ENCODE results near the gene SEMA6D. TPM values are rescaled to one million over a fixed set of nuclear protein-coding genes. Genes with fewer than 3 reads are reported as not detected.
A peak's percentile ranks its signal among the peaks of the same experiment; 100 is the strongest.
"Not testable (repeated sequence)": the region's sequence is repeated elsewhere in the genome, so short reads cannot be mapped to it uniquely, and the experiment has no call there.

The SEMA6D gene
- total RNA-seq, 1 donor from 2014 or later, result 13.9 TPM

- DNase-seq, result no peak
Measured at GRCh38 chr15:47716516-47716915, 789 bp upstream of the SEMA6D start.

GRCh38 chr15:47718497-47719437, 1.5 kb downstream of the SEMA6D start:
- peak; percentile 48 for DNase-seq

GRCh38 chr15:47719730-47720129, 2.4 kb downstream of the SEMA6D start:
- DNase-seq, result no peak

DNA sequence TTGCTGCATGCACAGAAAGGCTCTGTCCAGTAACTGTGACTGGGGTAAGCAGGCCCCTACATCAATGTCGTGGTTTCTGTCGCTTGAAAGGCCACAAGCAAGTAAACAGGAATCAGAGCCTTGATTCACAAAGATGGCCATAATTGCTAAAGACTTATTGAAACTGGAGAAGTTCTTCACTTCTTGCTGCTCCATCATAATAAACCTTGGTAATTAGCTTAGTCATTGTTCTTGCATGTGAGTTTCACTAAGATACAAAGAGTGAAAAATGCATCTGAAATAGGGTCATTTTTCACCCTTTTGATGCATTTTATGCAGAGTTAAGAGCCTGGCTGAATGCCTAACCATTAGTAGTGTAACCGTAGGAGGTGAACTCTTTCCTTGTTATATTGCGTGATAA, 3.2 kb downstream of the SEMA6D start:
- no peak for DNase-seq

GRCh38 chr15:47721676-47722075, 4.4 kb downstream of the SEMA6D start:
- no peak for DNase-seq

DNA sequence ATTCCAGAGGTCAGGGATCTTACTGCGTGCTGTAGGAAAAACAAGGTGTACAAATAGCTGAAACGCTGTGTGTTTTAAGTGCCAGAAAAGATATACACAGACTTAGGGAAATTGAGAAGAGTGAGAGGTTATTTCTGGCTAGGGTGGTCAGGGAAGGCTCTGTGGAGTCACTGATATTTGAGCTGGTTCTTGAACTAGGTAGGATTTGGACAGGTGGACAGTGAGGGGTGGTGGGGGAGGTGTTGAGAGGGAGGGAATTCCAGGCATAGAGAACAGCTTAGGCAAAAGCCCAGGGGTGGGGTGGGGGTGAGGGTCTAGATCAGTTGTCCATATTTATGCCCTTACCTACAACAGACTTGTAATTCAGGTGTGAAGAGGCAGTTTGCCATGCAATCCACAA, 7.0 kb downstream of the SEMA6D start:
- no peak for DNase-seq

DNA sequence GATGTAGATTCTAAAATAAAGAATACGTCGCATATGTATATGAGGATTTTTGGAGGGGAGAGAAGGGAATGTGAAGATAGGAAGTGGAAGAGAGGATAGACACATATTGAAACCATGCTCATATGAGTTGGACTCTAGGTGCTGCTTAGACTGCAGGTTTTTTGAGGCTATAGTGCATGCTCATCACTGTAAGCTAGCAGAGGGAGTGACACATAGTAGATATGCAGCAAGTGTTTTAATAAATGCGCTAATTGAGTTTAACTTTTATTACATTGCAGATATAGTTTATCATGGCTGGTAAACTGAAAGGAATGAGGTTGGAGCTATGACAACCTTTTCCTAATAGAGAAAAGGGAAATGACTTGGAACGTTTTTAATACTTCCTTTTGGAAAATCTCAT, 7.7 kb downstream of the SEMA6D start:
- DNase-seq, result no peak

DNA sequence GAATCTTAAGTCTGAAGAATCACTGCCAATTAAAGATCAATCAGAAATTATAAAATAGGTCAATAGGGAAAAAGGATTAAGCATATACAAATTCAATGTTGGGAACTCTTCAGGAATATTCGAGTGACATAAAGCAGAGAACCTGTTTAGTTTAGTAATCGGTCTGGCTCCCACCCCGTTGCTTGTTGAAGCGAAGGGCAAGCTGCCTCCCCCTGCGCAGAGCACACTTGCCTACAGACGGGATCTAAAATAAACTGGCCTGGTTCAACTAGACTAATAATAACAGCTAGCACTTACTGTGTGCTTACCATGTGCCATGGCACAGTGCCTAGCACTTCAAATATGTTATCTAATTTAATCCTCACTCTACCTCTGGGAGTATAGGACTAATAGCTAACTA, 8.6 kb downstream of the SEMA6D start:
- DNase-seq, result no peak

DNA sequence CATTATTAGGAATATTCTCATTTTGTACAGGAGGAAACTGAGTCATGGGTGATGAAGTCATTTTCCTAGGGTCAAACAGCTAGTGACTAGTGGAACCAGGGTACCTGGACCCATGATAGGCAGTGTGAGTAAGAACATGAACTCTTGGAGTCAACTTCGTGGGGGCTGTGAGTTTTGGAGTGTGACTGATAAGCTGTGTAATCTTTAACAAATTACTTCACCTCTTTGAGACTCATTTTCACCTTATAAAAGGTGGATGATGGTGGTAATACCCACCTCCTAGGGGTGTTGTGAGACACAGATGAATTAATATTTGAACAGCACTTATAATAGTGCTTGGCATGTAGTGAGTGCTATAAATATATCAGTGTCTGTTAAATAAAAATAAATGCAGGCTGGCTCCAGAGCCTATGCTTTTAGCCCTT, 9.1 kb downstream of the SEMA6D start:
- DNase-seq, result no peak

DNA sequence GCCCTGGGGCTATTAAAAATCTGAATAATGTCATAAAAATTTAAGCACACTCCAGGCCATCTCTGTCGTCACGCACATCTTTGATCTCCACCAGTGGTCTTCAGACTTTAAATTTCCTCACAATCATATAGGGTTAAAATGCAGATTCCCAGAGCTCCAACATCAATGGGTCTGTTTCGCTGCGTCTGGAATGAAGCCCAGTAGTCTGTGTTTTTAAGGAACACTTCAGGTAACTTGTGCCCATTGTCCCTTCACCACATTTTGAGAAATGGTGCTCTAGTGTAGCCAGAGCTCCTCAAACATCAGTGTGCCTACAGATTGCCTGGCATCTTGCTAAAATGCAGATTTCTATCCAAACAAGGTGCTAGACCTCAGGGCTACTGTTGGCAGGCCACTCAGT, 9.8 kb downstream of the SEMA6D start:
- DNase-seq, result no peak

DNA sequence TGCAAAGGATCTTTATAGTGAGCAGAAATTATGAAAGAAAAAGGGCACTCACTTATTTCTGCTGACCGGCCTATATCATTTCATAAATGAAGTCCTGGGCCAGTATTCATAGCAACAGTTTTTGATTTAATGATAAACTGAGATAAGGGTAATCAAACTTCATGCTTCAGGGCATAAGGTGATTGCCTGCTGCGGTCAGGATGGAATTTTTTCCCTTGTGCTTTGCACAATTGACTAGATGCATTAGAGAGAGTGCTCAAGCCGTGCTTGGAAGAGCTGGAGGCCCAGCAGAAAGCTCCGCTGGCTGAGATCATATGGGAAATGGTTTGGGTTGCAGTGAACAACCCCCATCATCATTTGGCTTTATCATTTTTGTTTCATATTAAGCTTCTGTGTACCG, 10.4 kb downstream of the SEMA6D start:
- DNase-seq, result no peak

- no peak for DNase-seq
Measured at GRCh38 chr15:47728426-47728825, 11.1 kb downstream of the SEMA6D start.

- no peak for DNase-seq
Measured at GRCh38 chr15:47728886-47729285, 11.6 kb downstream of the SEMA6D start.

- DNase-seq, result no peak
Measured at GRCh38 chr15:47731230-47731629, 13.9 kb downstream of the SEMA6D start.

GRCh38 chr15:47732248-47732647, 14.9 kb downstream of the SEMA6D start:
- DNase-seq, result no peak

- no peak for DNase-seq
Measured at GRCh38 chr15:47733085-47733484, 15.8 kb downstream of the SEMA6D start.

GRCh38 chr15:47736143-47736786, 19.0 kb downstream of the SEMA6D start:
- DNase-seq, result no peak

GRCh38 chr15:47737477-47737876, 20.2 kb downstream of the SEMA6D start:
- DNase-seq, result no peak

- DNase-seq, result not testable (repeated sequence)
Measured at GRCh38 chr15:47738144-47738825, 21.0 kb downstream of the SEMA6D start.

- no peak for DNase-seq
Measured at GRCh38 chr15:47741082-47741481, 23.8 kb downstream of the SEMA6D start.

DNA sequence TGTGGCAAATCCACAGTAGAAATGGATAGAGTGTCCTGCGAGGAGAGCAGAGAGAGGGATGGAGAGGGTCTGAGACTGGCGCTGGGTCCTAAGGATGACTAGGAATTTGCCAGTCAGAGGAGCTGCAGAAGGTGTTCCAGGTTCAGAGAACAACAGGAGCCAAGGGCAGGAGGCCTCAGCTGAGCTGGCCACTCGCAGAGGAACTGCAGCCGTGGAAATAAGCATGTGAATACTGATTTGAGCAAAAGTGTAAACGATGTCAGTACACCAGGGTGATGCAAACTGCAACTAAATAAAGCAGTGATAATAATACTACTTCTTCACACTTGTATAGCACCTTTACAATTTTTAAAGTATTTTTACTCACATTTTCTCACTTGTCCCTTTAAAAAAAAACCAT, 24.6 kb downstream of the SEMA6D start:
- no peak for DNase-seq

DNA sequence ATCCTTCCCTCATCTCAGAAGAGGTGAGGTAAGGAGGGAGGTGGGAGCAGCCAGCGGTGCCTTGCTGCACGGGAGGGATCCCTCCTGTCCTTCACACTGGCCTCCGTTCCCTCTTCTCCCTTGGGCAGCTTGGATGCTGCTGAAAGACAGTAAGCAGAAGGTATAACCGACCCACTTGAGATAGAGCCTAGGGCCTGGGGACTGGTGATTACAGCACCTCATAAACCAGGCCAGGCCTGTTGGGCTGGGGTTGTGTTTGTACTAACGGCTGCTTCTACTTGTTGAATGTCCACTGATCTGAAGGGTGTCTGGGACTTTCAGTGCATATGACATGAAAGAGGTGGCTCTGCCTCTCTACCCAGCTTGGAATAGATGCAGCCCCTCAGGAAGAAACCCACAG, 25.0 kb downstream of the SEMA6D start:
- DNase-seq, result no peak

DNA sequence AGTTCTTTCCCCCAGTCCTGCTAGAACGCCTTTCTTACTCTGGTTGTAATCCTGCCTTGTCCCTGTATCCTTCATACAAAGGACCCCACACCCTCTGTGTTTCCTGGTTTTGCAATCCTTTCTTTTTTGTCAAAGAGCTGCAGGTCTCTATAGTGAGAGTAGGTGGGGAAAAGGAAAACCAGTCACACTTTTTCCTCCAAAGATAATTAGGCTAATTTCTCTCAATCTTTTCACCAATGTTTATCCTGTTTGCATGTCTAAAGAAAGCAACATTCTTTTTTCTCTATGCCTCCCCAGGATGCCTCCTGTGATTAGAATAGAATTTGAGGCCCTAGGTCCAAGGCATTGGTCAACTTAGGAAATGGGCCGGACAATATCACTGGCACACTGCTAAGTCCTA, 25.4 kb downstream of the SEMA6D start:
- DNase-seq, result no peak

Measured in skin of body (tissue), 2 donors.